Eye (tissue), 1 donor: ENCODE data around the gene PRF1.
A peak's percentile ranks its signal among the peaks of the same experiment; 100 is the strongest.
"Not testable (repeated sequence)": the region's sequence is repeated elsewhere in the genome, so short reads cannot be mapped to it uniquely, and the experiment has no call there.

Experiments
- DNase-seq: peaks from one replicate; pipeline ENCODE4 v3.0.0-alpha.2; 2015

PRF1 gene

GRCh38 chr10:70602665-70603448 lies at the start of gene PRF1:
PRF1 (minus strand) TSS chr10:70602741; CDS start chr10:70600902, 1,839 bp downstream.
- no peak for DNase-seq

DNA sequence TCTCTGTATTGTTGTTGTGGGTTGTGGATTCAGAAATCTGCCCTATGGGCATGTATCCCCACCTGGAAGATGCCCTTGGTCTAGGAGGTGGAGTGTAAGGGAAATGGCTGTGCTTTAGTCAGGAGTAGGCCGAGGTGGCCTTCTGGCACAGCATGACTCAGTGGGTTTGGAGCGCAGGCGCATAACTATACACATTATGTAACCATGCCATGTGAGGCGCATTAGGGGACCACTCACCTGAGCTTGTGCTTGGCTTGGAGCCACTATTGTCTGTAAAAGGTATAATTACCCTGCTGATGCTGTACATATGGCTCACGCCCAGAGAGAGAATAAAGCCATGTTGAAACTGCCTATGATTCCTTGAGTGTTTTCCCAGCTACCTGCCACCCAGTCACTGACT lies 49.1 kb upstream of the PRF1 start:
- no peak for DNase-seq

- no peak for DNase-seq
These were observed 48.2 kb upstream of the PRF1 start for GRCh38 chr10:70650718-70651117.

GRCh38 chr10:70650104-70650503 lies 47.6 kb upstream of the PRF1 start:
- no peak for DNase-seq

DNA sequence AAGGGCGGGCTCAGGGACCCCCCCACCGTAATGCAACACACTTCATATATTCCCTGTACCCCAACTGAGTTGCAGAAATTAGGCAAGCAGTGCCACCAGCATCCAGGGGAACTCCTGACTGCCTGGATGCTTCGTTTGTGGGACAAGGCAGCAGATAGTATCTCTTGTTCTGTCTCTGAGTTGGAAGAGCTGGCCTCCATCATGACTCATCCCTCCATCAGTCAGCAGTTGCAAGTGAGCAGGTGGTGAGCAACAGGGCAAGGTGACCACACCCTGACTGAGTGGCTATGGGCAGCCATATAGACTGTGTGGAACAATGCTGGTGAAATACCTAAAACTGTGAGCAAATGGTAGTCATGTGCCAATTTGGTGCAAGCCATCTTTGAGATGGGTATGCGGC lies 47.0 kb upstream of the PRF1 start:
- no peak for DNase-seq

DNA sequence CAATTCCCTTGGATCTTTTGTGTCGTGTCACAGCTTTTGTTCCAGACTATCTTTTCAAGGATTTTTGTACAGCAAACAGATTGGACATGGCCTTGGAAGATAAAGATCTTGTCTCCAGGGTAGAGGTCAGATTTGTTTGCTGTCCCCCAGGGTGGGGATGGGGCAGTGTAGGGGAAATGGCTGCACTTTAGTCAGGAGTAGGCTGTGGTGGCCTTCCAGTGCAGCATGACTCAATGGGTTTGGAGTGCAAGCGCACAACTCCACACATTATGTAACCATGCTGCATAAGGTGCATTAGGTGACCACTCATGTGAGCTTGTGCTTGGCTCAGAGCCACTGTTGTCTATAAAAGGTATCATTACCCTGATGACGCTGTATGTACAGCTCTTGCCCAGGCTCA lies 45.9 kb upstream of the PRF1 start:
- DNase-seq, result peak; percentile 36

- no peak for DNase-seq
These were observed 44.5 kb upstream of the PRF1 start for GRCh38 chr10:70647086-70647485.

GRCh38 chr10:70644959-70645358 lies 42.4 kb upstream of the PRF1 start:
- DNase-seq, result not testable (repeated sequence)

DNA sequence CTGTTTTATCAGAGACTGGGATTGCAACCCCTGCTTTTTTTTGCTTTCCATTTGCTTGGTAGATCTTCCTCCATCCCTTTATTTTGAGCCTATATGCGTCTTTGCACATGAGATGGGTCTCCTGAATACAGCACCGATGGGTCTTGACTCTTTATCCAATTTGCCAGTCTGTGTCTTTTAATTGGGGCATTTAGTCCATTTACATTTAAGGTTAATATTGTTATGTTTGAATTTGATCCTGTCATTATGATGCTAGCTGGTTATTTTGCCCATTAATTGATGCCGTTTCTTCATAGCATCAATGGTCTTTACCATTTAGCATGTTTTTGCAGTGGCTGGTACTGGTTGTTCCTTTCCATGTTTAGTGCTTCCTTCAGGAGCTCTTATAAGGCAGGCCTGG lies 40.7 kb upstream of the PRF1 start:
- DNase-seq, result not testable (repeated sequence)

DNA sequence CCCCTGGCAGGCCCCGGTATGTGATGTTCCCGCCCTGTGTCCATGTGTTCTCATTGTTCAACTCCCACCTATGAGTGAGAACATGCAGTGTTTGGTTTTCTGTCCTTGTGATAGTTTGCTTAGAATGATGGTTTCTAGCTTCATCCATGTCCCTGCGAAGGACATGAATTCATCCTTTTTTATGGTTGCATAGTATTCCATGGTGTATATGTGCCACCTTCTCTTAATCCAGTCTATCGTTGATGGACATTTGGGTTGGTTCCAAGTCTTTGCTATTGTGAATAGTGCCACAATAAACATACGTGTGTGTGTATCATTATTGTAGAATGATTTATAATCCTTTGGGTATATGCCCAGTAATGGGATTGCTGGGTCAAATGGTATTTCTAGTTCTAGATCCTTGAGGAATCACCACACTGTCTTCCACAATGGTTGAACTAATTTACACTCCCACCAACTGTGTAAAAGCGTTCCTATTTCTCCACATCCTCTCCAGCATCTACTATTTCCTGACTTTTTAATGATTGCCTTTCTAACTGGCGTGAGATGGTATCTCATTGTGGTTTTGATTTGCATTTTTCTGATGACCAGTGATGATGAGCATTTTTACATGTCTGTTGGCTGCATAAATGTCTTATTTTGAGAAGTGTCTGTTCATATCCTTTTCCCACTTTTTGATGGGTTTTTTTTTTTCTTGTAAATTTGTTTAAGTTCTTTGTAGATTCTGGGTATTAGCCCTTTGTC lies 37.3 kb upstream of the PRF1 start:
- not testable (repeated sequence) for DNase-seq

GRCh38 chr10:70634515-70634914 lies 32.0 kb upstream of the PRF1 start:
- DNase-seq, result not testable (repeated sequence)

GRCh38 chr10:70634011-70634410 lies 31.5 kb upstream of the PRF1 start:
- no peak for DNase-seq

DNA sequence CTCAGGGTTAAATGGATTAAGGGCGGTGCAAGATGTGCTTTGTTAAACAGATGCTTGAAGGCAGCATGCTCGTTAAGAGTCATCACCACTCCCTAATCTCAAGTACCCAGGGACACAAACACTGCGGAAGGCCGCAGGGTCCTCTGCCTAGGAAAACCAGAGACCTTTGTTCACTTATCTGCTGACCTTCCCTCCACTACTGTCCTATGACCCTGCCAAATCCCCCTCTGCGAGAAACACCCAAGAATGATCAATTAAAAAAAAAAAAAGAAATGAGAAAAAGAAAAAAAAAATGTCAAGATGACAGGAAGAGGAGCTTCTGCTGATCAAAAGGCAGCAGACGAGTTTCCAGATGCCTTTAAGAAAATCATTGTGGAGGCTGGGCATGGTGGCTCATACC lies 29.2 kb upstream of the PRF1 start:
- DNase-seq, result not testable (repeated sequence)

- DNase-seq, result no peak
These were observed 26.8 kb upstream of the PRF1 start for GRCh38 chr10:70629338-70629737.

- DNase-seq, result no peak
These were observed 23.5 kb upstream of the PRF1 start for GRCh38 chr10:70626056-70626455.

DNA sequence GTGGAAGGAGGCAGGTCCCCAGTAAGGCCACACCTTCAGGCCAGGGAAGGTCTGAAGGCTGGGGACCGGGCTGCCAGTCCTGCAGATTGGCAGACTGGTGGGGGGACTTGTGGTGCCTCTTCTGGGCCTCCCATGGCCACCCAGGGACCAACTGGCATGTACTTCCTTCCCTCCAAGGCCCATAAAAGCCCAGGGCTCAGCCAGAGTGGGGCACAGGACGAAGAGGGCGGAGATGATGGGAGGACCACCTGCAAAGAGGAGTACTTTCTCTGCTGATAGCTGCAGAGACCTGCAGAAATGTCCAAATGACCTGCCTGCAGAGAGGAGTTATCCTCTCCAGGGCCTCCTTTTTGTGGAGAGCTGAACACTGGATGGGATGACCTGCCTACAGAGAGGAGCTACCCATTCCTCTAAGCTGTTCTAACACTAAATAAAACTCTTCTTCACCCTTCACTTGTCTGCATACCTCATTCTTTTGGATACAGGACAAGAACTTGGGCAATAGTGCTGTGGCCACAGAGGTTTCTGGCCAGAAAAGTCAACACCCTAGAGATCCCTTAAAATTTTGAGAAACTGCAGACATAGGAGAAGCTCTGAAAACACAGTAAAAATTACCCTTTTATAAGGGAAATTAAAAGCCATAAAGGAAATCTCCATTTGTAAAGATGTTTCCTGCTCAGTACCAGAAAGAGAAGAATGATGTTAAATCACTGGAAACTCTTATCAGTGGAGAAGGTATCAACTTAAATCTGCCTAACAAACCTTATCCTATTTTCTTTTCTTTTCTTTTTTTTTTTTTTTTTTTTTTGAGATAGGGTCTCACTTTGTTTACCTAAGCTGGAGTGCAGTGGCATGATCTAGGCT lies 20.7 kb upstream of the PRF1 start:
- DNase-seq, result no peak

DNA sequence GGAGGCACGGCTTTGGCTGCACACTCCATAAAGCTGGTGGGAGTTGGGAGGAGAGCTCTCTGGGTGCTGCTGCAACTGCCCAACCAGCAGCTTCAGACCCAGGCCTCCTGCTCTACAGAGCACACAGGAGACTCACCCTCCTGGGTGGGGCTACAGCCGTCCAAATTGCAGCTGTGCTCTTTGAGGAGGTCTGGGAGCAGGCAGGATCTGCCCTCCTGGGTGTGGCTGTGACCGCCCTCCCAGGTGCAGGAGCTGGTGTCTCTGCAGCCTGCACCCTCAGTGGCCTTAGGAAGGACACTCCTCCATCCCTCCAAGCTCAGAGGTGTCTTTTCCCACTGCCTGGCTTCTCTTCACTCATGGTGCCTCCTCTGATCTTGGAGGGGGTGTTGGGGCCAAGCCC lies 20.0 kb upstream of the PRF1 start:
- no peak for DNase-seq

DNA sequence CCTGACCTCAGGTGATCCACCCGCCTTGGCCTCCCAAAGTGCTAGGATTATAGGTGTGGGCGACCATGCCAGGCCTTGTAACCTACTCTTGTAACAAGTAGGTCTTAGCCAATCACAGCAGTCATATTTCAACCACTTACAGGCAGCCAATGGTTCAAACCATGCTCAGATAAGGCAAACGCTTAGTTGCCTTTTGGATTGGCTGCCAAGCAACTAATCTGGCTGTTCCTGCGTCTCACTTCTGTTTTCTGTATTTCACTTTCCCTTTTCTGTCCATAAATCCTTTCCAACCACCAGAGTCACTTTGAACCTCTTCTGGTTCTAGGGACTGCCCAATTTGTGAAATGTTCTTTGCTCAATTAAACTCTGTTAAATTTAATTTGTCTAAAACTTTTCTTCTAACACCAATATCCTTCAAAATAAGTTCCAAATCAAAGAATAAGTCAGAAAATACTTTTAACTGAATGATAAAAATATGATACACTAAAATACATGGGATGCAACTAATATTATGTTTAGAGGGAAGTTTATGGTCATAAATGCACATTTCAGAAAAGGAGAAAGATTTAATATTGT lies 19.1 kb upstream of the PRF1 start:
- DNase-seq, result no peak

- no peak for DNase-seq
These were observed 17.4 kb upstream of the PRF1 start for GRCh38 chr10:70620020-70620289.

GRCh38 chr10:70619271-70620019 lies 16.9 kb upstream of the PRF1 start:
- DNase-seq, result no peak

GRCh38 chr10:70618663-70619062 lies 16.1 kb upstream of the PRF1 start:
- DNase-seq, result no peak

GRCh38 chr10:70617798-70618568 lies 15.4 kb upstream of the PRF1 start:
- DNase-seq, result no peak
